Memory B cell (primary cell): ENCODE data around the gene GABARAPL2.

Experiments used
- ATAC-seq: fragments of 150-1000 bp; cut with Tn5 transposase; 2 replicates; pipeline ENCODE4 v1.10.0; 2021; ENCODE audit warnings: low read depth, mild to moderate bottlenecking, moderate library complexity
- DNase-seq, 2 donors: peaks; one replicate each; pipeline ENCODE4 v3.0.0; 2022; ENCODE audit warnings: low spot score in 2 of 2
- H3K27ac Mint-ChIP-seq: one replicate; pipeline ENCODE4 v1.8.0; 2022; ENCODE audit warnings: mild to moderate bottlenecking, moderate library complexity, mixed read lengths
- H3K27me3 Mint-ChIP-seq: one replicate; pipeline ENCODE4 v1.8.0; 2022; ENCODE audit warnings: mixed read lengths
- H3K36me3 Mint-ChIP-seq: one replicate; pipeline ENCODE4 v1.8.0; 2022; ENCODE audit warnings: mild to moderate bottlenecking, mixed read lengths
- H3K4me1 Mint-ChIP-seq: one replicate; pipeline ENCODE4 v1.8.0; 2022; ENCODE audit warnings: mixed read lengths
- H3K4me3 Mint-ChIP-seq: one replicate; pipeline ENCODE4 v1.8.0; 2022; ENCODE audit warnings: mild to moderate bottlenecking, moderate library complexity, mixed read lengths
- H3K9me3 Mint-ChIP-seq: one replicate; pipeline ENCODE4 v1.8.0; 2022; ENCODE audit warnings: mixed read lengths

The GABARAPL2 gene, protein sequence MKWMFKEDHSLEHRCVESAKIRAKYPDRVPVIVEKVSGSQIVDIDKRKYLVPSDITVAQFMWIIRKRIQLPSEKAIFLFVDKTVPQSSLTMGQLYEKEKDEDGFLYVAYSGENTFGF

DNA sequence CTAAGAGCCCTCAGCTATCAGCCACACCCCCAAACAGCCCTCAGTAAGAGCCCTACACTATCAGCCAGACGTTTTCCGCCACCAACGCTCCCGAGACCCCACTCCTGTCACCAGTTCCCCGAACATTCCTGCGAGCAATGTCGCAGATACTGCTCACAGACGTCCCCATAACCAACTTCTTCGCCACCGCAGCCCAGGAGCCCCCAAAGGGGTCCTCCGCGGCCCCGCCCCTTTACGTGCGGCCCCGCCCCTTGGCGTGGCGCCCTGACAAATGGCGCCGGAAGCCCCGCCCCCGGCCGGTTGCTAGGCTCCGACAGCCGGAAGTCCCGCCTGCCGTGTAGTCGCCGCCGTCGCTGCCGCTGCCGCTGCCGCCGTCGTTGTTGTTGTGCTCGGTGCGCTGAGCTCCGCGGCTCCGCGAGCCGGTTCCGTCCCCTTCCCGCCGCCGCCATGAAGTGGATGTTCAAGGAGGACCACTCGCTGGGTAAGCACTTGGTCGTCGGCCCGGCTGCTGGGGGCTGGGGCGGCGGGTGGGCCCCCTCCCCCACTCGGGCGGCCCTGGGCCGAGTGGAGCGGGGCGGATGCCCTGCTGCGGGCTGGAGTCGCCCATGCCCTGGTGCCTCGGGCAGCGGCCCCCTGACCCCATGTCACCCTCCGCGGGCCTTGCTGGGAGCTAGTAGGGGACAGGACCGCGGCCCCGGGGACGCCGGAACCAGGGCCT is at the start of gene GABARAPL2:
TSS of gene GABARAPL2 (plus strand) at position 340 of the 718 bp plus-strand sequence. CDS start at position 448, 108 bp downstream.
- H3K4me1 Mint-ChIP-seq, result peaks cover 23% of the 10 kb centered on the region
- H3K36me3 Mint-ChIP-seq, result peaks cover 2% of the 10 kb centered on the region
- ATAC-seq, result peak; percentile 65
- peak within 1 kb of the TSS; percentile 99 for H3K27ac Mint-ChIP-seq
- no peaks in the 10 kb centered on the region for H3K9me3 Mint-ChIP-seq
- peak within 1 kb of the TSS; percentile 89 for H3K4me3 Mint-ChIP-seq
- peaks cover 2% of the 10 kb centered on the region for H3K27me3 Mint-ChIP-seq
- peak; percentile 97 to 99 for DNase-seq

DNA sequence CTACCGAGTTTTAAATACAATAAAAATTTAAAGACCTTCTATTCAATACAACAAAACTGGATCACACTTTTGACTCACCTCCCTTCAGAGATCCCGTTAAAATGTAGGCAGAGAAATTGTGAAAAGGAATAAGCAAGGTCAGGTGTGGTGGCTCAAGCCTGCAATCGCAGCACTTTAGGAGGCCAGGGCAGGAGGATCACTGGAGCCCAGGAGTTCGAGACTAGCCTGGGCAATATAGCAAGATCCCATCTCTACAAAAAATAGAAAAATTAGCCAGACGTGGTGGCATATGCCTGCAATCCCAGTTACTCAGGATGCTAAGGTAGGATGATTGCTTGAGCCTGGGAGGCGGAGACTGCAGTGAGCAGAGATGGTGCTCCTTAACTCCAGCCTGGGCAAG is 47.0 kb upstream of the GABARAPL2 start:
- no peak for ATAC-seq
- Mint-ChIP-seq H3K4me1 (peaks cover 9% of the 10 kb centered on the region), H3K27me3 (no peaks in the 10 kb centered on the region), H3K4me3 (no peak overlapping the region), H3K9me3 (no peaks in the 10 kb centered on the region), H3K36me3 (no peaks in the 10 kb centered on the region), H3K27ac (no peak overlapping the region)
- no peak for DNase-seq

DNA sequence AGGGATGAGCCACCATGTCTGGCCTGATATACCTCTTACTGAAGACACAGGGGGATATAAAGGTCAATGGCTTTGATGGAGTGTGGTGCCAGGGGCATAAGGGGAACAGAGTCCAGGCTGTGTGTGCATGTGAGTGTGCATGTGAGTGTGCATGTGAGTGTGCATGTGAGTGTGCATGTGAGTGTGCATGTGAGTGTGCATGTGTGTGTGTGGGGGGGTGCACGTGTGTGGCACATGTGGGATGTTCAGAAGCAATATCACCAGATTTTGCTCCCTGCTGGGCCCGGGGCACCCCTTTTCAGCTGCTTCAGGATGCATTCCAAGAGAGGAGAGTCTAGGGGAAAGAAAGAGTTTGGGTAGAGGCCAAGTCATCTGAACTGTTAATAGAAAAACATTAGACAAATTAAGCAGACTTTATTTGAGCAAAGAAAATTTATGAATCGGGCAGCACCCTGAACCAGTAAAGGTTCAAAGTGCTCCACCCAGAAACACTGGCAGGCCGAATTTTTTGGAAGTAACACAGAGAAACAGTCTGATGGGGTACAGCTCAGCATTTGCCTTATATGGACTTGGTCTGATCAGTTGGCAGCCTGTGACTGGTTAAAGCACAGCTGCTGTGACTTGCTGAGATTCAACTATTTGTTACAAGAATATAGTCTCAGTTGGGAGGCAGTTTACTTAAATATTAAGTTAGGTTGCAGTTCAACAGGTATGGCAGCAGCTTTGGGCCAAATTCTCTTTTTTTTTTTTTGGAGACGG is 40.0 kb upstream of the GABARAPL2 start:
- Mint-ChIP-seq H3K9me3 (no peaks in the 10 kb centered on the region), H3K36me3 (no peaks in the 10 kb centered on the region), H3K27me3 (peaks cover under 1% of the 10 kb centered on the region), H3K4me3 (no peak overlapping the region), H3K4me1 (no peaks in the 10 kb centered on the region), H3K27ac (no peak overlapping the region)
- ATAC-seq (no peak), DNase-seq (no peak)

DNA sequence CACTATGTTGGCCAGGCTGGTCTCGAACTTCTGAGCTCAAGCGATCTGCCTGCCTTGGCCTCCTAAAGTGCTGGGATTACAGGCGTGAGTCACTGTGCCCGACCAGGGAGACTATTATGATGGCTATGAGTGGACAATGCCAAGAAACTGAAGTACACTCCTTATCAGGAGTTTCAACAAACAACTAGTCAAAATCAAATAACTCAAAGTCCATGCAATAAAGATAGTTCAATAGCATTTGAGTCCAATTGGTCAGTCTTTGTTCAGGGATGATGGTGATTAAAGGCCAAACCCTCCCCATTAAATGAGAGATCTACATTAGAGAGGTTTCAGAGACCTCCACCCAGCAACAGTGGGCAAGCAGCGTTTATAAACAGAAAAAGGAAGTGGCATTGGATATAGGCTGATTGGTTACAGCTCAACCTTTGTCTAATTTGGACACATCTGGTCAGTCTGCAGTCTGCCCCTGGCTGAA is 38.3 kb upstream of the GABARAPL2 start:
- H3K4me3 Mint-ChIP-seq, result no peak overlapping the region
- no peaks in the 10 kb centered on the region for H3K9me3 Mint-ChIP-seq
- H3K27me3 Mint-ChIP-seq, result peaks cover 3% of the 10 kb centered on the region
- no peak overlapping the region for H3K27ac Mint-ChIP-seq
- DNase-seq (no peak), ATAC-seq (no peak)
- no peaks in the 10 kb centered on the region for H3K4me1 Mint-ChIP-seq
- H3K36me3 Mint-ChIP-seq, result no peaks in the 10 kb centered on the region

DNA sequence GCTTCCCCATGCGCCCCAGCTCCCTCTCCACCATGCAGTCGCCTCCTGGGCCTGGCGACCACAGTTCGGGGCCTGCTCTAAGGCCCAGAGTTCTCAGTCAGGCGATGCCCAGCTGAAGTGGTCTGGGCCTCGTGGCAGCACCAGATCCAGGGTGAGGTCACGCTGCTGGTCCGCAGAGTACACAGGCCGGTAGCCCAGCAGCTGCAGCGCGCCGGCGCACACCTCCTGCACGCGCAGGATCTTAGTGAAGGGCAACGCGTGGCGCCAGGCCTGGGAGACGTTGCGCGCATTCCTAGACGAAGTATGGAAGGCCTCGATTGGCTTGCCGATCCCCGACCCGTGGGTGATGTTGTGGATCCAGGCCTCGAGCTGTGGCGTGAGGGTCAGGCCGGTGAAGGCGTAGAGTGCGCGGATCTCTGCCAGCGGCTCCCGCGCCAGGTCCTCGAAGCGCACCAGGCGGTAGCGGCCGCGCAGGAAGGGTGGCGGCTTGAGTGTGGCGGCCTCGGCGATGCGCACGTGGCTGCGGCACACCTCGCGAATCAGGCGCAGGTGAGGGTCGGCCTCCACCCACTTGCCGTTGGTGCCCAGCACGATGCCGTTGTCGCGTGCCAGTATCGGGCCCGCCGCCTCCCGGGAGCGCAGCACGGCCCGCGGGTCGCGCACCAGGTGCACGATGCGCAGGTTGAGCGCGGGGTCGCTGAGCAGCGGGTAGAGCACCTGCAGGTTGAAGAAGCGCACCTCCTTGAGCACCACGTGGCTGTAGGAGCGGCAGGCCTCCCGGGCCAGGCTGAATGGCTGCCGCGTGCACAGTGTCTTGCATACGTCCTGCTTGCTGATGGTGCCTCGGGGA is 36.9 kb upstream of the GABARAPL2 start:
- no peak overlapping the region for H3K4me3 Mint-ChIP-seq
- DNase-seq, result no peak
- no peaks in the 10 kb centered on the region for H3K9me3 Mint-ChIP-seq
- no peak overlapping the region for H3K27ac Mint-ChIP-seq
- no peak for ATAC-seq
- no peaks in the 10 kb centered on the region for H3K4me1 Mint-ChIP-seq
- H3K36me3 Mint-ChIP-seq, result no peaks in the 10 kb centered on the region
- peaks cover 3% of the 10 kb centered on the region for H3K27me3 Mint-ChIP-seq

DNA sequence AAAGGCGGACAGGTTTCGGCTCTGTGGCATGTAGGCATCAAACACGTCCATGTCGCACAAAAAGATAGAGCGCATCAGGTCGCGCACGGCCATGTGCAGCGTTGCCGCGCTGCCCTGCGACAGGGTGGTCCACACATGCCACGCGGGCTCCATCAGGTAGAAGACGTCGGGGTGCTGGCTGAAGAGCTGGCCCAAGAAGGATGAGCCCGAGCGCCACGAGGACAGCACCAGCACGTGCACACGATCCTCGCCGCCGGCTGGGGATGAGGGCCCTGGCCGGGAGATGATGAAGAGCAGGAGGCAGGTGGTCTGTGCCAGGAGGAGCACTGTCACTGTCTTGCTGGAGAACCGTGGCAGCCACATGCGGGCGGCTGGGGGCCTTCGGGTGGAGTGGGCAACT is 36.2 kb upstream of the GABARAPL2 start:
- no peaks in the 10 kb centered on the region for H3K4me1 Mint-ChIP-seq
- H3K27ac Mint-ChIP-seq, result no peak overlapping the region
- H3K27me3 Mint-ChIP-seq, result peaks cover 3% of the 10 kb centered on the region
- H3K36me3 Mint-ChIP-seq, result no peaks in the 10 kb centered on the region
- DNase-seq (no peak), ATAC-seq (no peak)
- H3K4me3 Mint-ChIP-seq, result no peak overlapping the region
- H3K9me3 Mint-ChIP-seq, result no peaks in the 10 kb centered on the region

DNA sequence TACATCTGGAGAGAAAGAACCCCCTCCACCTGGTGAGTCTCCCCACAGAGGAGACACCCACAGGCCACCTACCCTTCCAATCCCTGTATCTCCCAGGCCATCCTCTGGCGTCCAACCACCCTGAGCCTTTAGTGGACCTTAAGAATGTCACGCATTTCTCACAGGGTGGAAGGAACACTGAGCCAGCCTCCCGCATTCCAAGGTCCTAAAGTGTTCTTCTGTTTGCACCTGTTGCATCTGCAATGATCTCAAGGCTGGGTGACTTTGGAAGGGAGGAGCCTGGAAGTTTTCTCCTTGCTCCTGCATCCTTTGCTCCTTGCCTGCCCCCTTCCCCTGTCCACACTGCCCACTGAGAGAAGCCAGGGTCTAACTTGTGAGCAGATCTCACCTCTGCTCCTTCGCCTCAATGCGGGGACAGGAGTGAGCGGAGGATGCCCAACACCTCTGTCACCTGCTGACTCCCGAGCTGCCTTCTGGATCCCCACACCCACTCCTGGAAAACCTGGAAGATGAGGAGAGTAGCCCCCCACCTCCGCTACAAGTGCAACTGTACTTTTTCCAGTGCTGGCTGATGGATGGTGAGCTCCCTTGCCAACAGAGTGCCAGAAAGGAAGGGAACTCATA is 33.9 kb upstream of the GABARAPL2 start:
- Mint-ChIP-seq H3K27ac (no peak overlapping the region), H3K4me3 (no peak overlapping the region), H3K36me3 (no peaks in the 10 kb centered on the region), H3K9me3 (no peaks in the 10 kb centered on the region), H3K4me1 (no peaks in the 10 kb centered on the region), H3K27me3 (peaks cover 3% of the 10 kb centered on the region)
- no peak for DNase-seq
- no peak for ATAC-seq

DNA sequence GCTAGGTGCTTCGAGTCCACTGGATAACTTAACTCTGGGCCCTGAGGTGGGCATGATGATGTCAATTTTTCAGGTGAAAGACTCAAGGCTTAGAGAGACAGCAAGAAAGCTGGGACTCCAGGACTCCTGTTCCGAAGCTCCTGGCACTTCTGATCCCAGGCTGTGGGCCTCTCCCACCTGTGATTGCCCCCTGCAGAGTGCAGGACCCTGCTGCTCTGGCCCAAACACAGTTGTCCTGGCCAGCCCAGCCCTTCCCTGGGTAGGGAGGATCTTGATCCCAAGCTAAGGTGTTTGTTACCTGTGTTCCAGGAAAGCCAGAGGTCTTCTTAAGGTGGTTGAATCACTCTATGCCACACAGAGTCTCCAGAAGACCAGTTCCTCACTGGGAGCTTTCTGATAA is 33.4 kb upstream of the GABARAPL2 start:
- Mint-ChIP-seq H3K9me3 (no peaks in the 10 kb centered on the region), H3K27ac (no peak overlapping the region), H3K27me3 (peaks cover 3% of the 10 kb centered on the region), H3K4me1 (no peaks in the 10 kb centered on the region), H3K4me3 (no peak overlapping the region), H3K36me3 (no peaks in the 10 kb centered on the region)
- no peak for ATAC-seq
- no peak for DNase-seq

DNA sequence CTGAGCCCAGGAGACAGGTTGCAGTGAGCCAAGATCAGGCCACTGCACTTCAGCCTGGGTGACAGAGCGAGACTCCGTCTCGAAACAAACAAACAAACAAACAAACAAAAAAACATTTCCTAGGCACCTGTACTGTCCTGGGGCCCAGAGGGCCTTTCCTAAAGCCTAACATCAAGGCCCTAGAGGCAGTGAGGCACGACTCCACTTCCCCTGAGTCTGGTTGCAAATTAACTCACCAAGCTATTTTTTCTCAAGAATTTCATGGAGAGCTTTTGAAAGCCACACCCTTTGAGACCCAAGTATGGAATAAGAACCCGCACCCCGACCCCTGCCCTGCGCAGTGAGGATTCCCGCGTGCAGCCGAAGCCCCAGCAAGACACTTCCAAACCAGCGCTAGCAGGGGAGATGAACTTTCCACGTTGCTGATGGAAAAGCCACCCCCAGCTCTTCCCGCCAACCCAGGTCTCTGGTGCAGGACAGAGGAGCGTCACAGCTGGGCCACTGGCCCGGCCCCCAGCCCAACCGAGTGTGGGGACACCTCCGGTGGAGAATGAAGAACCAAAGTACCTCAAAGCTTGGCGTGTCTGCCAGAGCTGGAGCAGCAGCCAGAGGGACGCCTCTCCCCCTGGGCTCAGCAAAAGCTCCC is 31.5 kb upstream of the GABARAPL2 start:
- no peak overlapping the region for H3K27ac Mint-ChIP-seq
- peaks cover 3% of the 10 kb centered on the region for H3K27me3 Mint-ChIP-seq
- ATAC-seq (no peak), DNase-seq (no peak)
- no peaks in the 10 kb centered on the region for H3K9me3 Mint-ChIP-seq
- no peaks in the 10 kb centered on the region for H3K4me1 Mint-ChIP-seq
- H3K36me3 Mint-ChIP-seq, result no peaks in the 10 kb centered on the region
- no peak overlapping the region for H3K4me3 Mint-ChIP-seq

DNA sequence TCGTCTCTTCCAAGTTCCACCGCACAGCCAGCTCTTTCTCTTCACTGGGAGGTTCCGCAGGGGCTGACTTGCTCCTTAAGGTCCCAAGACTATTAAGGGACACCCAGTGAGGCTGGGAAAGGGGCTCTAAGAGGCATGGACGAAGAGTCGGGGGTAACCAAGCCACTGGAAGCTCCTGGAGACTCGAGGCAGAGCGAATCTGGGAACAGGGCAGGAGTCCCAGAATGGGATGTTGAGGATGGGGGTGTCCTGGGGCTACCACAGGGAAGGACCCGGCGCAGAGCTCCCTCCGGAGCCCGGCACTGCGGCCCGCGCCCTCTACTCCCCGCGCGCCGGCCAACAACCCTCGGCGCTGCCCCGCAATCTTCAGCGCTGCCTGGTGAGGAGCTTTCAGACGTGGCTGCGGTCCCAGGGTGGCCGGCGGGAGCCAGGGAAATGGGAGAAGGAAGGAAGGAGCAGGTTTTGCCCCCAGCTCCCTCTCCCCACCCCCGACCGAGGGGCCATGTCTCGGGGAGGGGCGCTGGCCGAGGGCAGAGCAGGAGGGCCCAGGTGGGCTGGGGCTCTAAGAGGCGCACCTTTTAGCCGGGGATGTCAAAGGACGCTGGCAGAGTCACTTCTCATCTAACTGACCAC is 30.9 kb upstream of the GABARAPL2 start:
- Mint-ChIP-seq H3K27me3 (peaks cover 3% of the 10 kb centered on the region), H3K27ac (no peak overlapping the region), H3K4me1 (no peaks in the 10 kb centered on the region), H3K9me3 (no peaks in the 10 kb centered on the region), H3K4me3 (no peak overlapping the region), H3K36me3 (no peaks in the 10 kb centered on the region)
- ATAC-seq, result no peak
- DNase-seq, result no peak

DNA sequence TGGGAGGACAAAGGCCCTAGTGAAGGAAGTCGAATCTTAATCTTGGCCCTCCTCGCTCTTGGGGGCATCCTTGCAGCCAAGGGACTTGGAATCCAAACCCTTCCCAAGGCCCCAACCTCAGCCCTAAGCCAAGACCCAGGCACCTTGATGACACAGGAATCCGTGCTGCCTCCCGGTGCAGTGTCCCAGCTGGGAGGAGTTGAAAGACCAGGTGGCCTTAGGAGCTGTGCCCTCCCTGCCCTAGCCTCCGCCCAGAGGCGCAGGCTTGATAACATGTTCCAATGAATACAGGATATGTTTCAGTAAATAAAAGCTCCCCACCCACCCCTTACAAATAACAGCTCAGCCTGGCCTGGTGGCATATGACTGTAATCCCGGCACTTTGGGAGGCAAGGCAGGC is 30.3 kb upstream of the GABARAPL2 start, which contains the start of gene CHST5:
TSS of gene CHST5 (minus strand) at position 208 of the 400 bp plus-strand sequence. CDS start 5,724 bp downstream, outside the sequence.
- H3K4me1 Mint-ChIP-seq, result no peaks in the 10 kb centered on the region
- DNase-seq (no peak), ATAC-seq (no peak)
- no peaks in the 10 kb centered on the region for H3K36me3 Mint-ChIP-seq
- no peaks in the 10 kb centered on the region for H3K9me3 Mint-ChIP-seq
- no peak within 1 kb of the TSS for H3K27ac Mint-ChIP-seq
- H3K4me3 Mint-ChIP-seq, result no peak within 1 kb of the TSS
- H3K27me3 Mint-ChIP-seq, result peaks cover 3% of the 10 kb centered on the region

DNA sequence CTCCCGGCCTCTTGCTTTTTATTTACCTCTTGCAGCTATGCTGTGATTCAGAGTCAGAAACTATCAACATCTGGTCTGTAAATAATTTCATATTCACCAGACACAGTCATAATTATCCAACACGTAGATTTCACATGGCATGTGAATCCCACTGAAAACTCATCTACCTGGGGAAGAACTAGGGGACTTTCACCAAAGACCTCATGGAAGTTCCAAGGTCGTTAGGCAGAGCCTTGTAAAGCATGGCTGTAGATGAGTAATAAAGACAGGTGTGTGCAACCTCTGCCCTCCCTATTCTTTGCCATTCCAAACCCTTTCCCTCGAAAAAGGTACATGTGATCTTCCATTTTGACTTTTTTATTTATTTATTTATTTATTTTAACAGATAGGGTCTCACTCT is 28.4 kb upstream of the GABARAPL2 start:
- no peaks in the 10 kb centered on the region for H3K27me3 Mint-ChIP-seq
- H3K27ac Mint-ChIP-seq, result no peak overlapping the region
- no peaks in the 10 kb centered on the region for H3K9me3 Mint-ChIP-seq
- no peak overlapping the region for H3K4me3 Mint-ChIP-seq
- no peak for DNase-seq
- no peaks in the 10 kb centered on the region for H3K36me3 Mint-ChIP-seq
- ATAC-seq, result no peak
- H3K4me1 Mint-ChIP-seq, result no peaks in the 10 kb centered on the region
